Suprapubic skin (tissue), 4 donors: ENCODE results near the gene PPP1R12B. TPM values are rescaled to one million over a fixed set of nuclear protein-coding genes. Genes with fewer than 3 reads are reported as not detected.
"Not testable (repeated sequence)": the region's sequence is repeated elsewhere in the genome, so short reads cannot be mapped to it uniquely, and the experiment has no call there.

ENCODE experiments used
- DNase-seq, 2 donors: peaks; one replicate each; pipeline ENCODE4 v3.0.0-alpha.2; 2019; ENCODE audit warnings: low spot score in 2 of 2
- H3K27ac ChIP-seq: fragments of 200-600 bp; sonication (generic); one replicate; pipeline ENCODE4 v1.5.1; 2019
- H3K27me3 ChIP-seq: fragments of 200-600 bp; sonication (generic); one replicate; pipeline ENCODE4 v1.5.1; 2019
- H3K36me3 ChIP-seq: fragments of 200-600 bp; sonication (generic); one replicate; pipeline ENCODE4 v1.5.1; 2019
- H3K4me1 ChIP-seq: fragments of 200-600 bp; sonication (generic); one replicate; pipeline ENCODE4 v1.5.1; 2019
- H3K4me3 ChIP-seq: fragments of 200-600 bp; sonication (generic); one replicate; pipeline ENCODE4 v1.5.1; 2019; ENCODE audit warnings: mild to moderate bottlenecking
- H3K9me3 ChIP-seq: fragments of 200-600 bp; sonication (generic); one replicate; pipeline ENCODE4 v1.5.1; 2019
- CTCF ChIP-seq, 2 donors: fragments of 200-600 bp in 1 of 2; fragments of 450-650 bp in 1 of 2; sonication (generic) in 1 of 2; IDR thresholded peaks; one replicate each; pipeline ENCODE4 v1.5.1; 2016 to 2019; ENCODE audit warnings: antibody characterized with exemption in 2 of 2, mild to moderate bottlenecking in 1 of 2, moderate library complexity in 1 of 2
- EP300 ChIP-seq: sonication (generic); formaldehyde crosslinking; IDR thresholded peaks from one replicate; pipeline ENCODE4 v1.6.1; 2017; ENCODE audit warnings: antibody characterized with exemption
- POLR2A ChIP-seq, 2 donors: fragments of 450-650 bp; IDR thresholded peaks; one replicate each; pipeline ENCODE4 v1.6.1; 2017; ENCODE audit warnings: antibody characterized with exemption in 2 of 2, mild to moderate bottlenecking in 2 of 2, moderate library complexity in 2 of 2
- POLR2AphosphoS5 ChIP-seq, 3 donors: sonication (generic); formaldehyde crosslinking; IDR thresholded peaks; one replicate each; pipeline ENCODE4 v1.6.1; 2017; ENCODE audit warnings: antibody characterized with exemption in 3 of 3
- WGBS: methylation state at CpG from one replicate; pipeline ENCODE4 v1.1.5; 2018; 5-methylcytosine and 5-hydroxymethylcytosine counted together
- total RNA-seq, 4 donors: library from RNA; depleted of rRNA; stranded (reverse); fragments of >200 nt; gene quantifications; one replicate each; pipeline ENCODE4 v1.1.0, GENCODE V29; 2016

Gene PPP1R12B
- total RNA-seq, 4 donors from 2014 or later = 28.4 to 90.7 (median 30.8) TPM

DNA sequence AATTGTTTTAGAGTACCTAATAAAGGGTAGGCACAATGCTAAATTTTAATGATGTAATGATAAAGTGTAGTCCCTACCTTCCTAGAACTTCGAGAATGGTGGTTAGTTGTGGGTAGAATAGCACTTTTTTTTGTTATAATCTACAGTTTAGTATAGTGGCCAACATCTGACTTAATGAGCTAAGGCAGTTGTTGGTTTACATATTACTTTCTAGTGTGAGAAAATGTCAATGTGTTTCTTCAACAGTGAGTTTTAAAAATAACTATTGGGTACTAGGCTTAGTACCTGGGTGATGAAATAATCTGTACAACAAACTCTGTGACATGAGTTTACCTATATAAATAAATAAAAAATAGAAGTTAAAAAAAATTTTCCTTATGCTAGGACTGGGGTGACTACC lies 120.6 kb downstream of the PPP1R12B start:
- not testable (repeated sequence) for DNase-seq, H3K27ac ChIP-seq, H3K4me1 ChIP-seq, H3K27me3 ChIP-seq, H3K4me3 ChIP-seq, H3K36me3 ChIP-seq, H3K9me3 ChIP-seq
- 97% methylated on average over 1 of the region's 1 CpG for WGBS

- H3K27ac ChIP-seq = no peak overlapping the region
- TF ChIP-seq EP300 (no peak), CTCF (IDR thresholded peaks at IDR 0.05) (no peak), POLR2A (IDR thresholded peaks at IDR 0.05) (no peak), POLR2AphosphoS5 (IDR thresholded peaks at IDR 0.05) (no peak)
- no peaks in the 10 kb centered on the region for H3K36me3 ChIP-seq
- no peaks in the 10 kb centered on the region for H3K27me3 ChIP-seq
- H3K9me3 ChIP-seq = no peaks in the 10 kb centered on the region
- no peak overlapping the region for H3K4me3 ChIP-seq
- no peak for DNase-seq
- no peaks in the 10 kb centered on the region for H3K4me1 ChIP-seq
- 85% methylated on average over 3 of the region's 3 CpGs for WGBS
Measured at GRCh38 chr1:202471246-202471645, 122.7 kb downstream of the PPP1R12B start.

- not testable (repeated sequence) for H3K4me3 ChIP-seq, H3K9me3 ChIP-seq, H3K36me3 ChIP-seq, DNase-seq, H3K27me3 ChIP-seq, H3K4me1 ChIP-seq, H3K27ac ChIP-seq
- WGBS = 76% methylated on average over 2 of the region's 2 CpGs
Measured at GRCh38 chr1:202472347-202473124, 124.0 kb downstream of the PPP1R12B start.

GRCh38 chr1:202473266-202474045 lies 125.0 kb downstream of the PPP1R12B start:
- H3K9me3 ChIP-seq, H3K27me3 ChIP-seq, H3K27ac ChIP-seq, H3K4me3 ChIP-seq, DNase-seq, H3K4me1 ChIP-seq, H3K36me3 ChIP-seq: not testable (repeated sequence)
- 84% methylated on average over 6 of the region's 6 CpGs for WGBS

DNA sequence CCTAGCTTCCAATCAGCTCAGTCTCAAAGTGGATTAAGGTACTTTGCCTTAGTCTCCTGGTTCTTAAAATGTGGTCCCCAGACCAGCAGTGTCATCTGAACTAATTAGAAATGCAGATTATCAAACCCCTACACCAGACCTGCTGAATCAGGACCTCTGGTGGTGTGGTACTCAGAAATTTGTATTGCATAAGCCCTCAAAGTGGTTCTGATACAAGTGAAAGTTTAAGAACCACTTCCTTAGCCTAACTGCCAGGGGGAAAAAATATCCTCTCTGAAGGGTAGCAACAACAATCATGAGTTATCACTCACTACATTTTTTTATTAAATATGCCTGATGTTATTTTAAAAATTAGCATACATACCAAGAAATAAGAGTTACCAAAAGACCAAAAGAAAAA lies 131.2 kb downstream of the PPP1R12B start:
- H3K27ac ChIP-seq, H3K4me3 ChIP-seq, H3K9me3 ChIP-seq, H3K4me1 ChIP-seq, H3K36me3 ChIP-seq, H3K27me3 ChIP-seq, DNase-seq: not testable (repeated sequence)

DNA sequence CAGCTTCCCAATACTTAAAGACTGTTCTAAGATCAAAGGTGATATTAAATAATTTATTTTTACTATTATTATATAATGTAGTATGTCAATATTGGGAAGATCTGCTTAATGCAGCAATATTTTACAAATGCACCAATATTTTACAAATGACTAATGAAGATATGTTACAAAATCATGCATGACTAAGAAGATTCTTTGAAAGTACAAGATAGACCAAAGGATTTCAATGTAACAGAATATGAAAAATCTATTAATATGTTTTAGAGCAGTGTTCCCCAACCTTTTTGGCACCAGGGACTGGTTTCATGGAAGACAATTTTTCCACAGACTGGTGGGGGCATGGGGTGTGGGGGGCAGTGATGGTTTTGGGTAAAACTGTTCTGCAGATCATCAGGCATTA lies 132.1 kb downstream of the PPP1R12B start:
- DNase-seq, H3K27ac ChIP-seq: not testable (repeated sequence)

GRCh38 chr1:202483362-202483761 lies 134.9 kb downstream of the PPP1R12B start:
- not testable (repeated sequence) for H3K9me3 ChIP-seq, H3K4me1 ChIP-seq, H3K27me3 ChIP-seq, H3K4me3 ChIP-seq, DNase-seq, H3K27ac ChIP-seq, H3K36me3 ChIP-seq
- WGBS = 80% methylated on average over 2 of the region's 2 CpGs

More for the DNA sequence above, 132.1 kb downstream of the PPP1R12B start:
- H3K4me1 ChIP-seq, H3K27me3 ChIP-seq, H3K9me3 ChIP-seq, H3K36me3 ChIP-seq, H3K4me3 ChIP-seq: not testable (repeated sequence)

DNA sequence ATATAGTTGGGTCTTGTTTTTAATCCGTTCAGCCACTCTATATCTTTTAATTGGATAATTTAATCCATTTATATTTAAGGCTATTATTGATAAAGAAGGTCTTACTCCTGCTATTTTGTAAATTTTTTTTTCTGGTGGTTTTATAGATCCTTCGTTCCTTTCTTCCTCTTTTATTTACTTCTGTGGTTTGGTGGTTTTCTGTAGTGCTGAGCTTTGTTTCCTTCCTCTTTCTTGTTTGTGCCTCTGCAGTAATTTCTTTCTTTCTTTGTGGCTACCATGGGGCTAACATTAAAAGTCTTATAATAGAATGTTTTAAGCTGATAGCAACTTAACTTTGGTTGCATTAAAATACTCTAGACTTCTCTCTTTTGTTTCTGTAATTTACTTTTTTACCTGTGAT lies 135.5 kb downstream of the PPP1R12B start:
- not testable (repeated sequence) for DNase-seq, H3K9me3 ChIP-seq, H3K27me3 ChIP-seq, H3K27ac ChIP-seq, H3K36me3 ChIP-seq, H3K4me1 ChIP-seq, H3K4me3 ChIP-seq
- WGBS = 88% methylated on average over 2 of the region's 2 CpGs

DNA sequence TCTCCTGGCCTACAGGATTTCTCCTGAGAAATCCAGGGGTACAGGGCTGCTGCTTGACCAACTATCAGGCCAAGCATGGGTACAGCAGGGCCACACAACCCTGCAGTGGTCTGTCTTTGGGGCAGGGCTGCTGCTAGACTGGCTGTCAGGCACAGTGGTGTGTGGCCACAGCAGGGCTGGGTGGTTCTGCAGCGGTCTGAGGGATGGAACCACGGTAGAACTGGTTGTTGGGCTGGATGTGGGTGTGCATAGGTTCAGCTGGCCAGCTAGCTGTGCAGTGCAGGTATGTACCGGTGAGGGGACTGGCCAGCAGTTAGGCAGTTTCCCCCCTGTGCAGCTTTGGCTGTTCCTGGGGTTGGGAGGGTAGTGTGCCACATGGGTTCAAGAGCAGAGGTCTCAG lies 136.3 kb downstream of the PPP1R12B start:
- not testable (repeated sequence) for H3K9me3 ChIP-seq, H3K36me3 ChIP-seq, H3K27ac ChIP-seq, H3K4me3 ChIP-seq, H3K4me1 ChIP-seq, H3K27me3 ChIP-seq, DNase-seq
- WGBS = no CpG with 5 or more reads among the region's 3 CpGs

DNA sequence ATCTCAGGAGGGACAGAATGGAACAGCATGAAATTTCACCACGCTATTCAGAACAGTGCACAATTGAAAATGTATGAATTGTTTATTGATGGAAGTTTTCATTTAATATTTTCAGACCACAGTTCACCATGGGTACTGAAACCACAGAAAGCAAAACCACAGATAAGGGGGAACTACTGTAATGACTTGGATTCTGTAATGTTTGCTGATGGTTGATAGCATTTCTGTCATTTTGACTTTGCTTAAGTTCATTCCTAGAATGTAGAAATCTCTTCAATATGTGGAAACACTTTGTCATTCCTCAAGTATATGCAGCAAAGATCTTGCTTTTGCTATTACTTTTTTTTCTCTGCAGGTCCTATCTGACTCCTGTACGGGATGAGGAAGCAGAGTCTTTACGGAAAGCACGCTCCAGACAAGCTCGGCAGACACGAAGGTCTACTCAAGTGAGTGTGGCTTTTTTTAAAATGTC lies 139.7 kb downstream of the PPP1R12B start:
- DNase-seq, H3K27ac ChIP-seq, H3K27me3 ChIP-seq, H3K9me3 ChIP-seq, H3K4me3 ChIP-seq, H3K4me1 ChIP-seq: not testable (repeated sequence)
- 91% methylated on average over 6 of the region's 6 CpGs for WGBS
- peaks cover 12% of the 10 kb centered on the region for H3K36me3 ChIP-seq

- H3K4me3 ChIP-seq = not testable (repeated sequence)
Measured at GRCh38 chr1:202489101-202489500, 140.6 kb downstream of the PPP1R12B start.

DNA sequence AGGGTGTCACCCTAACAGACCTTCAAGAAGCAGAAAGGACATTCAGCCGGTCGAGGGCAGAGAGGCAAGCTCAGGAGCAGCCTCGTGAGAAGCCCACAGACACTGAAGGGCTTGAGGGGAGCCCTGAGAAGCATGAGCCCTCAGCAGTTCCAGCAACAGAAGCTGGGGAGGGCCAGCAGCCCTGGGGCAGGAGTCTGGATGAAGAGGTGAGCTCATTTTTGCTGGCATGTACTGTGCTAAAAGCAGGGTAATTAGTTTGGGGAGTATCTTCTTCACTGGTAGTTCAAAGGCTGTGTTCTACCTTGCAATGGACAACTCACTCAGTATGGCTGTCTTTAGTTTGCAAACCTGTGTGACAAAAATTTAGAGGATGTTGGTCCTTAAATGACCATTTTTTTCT lies 144.6 kb downstream of the PPP1R12B start:
- not testable (repeated sequence) for H3K9me3 ChIP-seq, DNase-seq, H3K27ac ChIP-seq, H3K27me3 ChIP-seq, H3K4me3 ChIP-seq, H3K4me1 ChIP-seq
- peaks cover 34% of the 10 kb centered on the region for H3K36me3 ChIP-seq
- WGBS = 93% methylated on average over 3 of the region's 3 CpGs

More at GRCh38 chr1:202489101-202489500, 140.6 kb downstream of the PPP1R12B start:
- H3K36me3 ChIP-seq = peaks cover 13% of the 10 kb centered on the region
- not testable (repeated sequence) for H3K4me1 ChIP-seq, H3K27me3 ChIP-seq, DNase-seq, H3K9me3 ChIP-seq, H3K27ac ChIP-seq
